GM21825 (cell line): ENCODE results near the gene ZNF652.
A peak's percentile ranks its signal among the peaks of the same experiment; 100 is the strongest.
"Not testable (repeated sequence)": the region's sequence is repeated elsewhere in the genome, so short reads cannot be mapped to it uniquely, and the experiment has no call there.

ENCODE experiments used
- ATAC-seq: cut with Tn5 transposase; IDR thresholded peaks from one replicate; pipeline ENCODE4 v1.9.1; 2021; ENCODE audit warnings: mild to moderate bottlenecking, moderate library complexity; ENCODE audit not compliant: unreplicated experiment

The ZNF652 gene

DNA sequence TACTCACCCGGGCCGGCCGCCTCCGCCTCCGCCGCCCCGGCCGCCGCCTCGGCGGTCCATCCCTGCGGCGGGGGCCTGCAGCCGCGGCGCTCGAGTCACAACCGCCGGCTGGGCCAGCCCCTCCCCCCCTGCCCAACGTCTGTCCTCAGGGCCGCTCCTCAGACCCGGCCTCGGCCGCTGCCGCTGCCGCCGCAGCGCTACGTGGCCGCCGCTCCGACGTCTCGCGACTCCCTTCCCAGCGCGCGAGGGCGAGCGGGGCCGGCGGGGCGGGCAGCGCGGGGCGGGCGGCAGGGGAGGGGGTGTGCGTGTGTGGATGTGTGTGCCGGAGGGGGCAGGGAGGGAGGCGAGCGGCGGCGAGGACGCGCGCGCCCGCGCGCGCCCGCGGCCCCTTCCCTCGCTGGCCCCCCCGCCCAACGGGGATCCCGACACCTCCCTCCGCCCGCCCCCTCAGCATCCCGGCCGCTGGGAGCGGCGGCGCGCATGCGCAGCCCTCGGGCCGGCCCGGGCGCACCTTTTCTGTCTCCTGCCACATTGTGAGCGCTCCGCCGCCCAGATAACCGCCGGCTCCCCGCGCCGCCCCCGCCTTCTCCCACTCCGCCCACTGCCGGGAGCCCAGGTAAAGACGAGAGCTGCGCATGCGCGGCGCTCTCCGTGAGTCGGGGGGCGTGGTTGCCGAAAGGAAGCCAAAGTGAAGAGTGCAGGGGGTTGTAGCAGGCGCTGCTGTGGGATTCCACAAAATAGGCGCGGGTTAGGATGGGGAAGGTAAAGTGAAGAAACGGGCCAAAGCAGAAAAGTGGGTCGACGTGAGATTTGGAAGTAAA is at the start of gene ZNF652:
Gene ZNF652 (minus strand): TSS at position 349 of the 821 bp plus-strand sequence. CDS start 44,525 bp downstream, outside the sequence.
- peak; percentile 49 for ATAC-seq

DNA sequence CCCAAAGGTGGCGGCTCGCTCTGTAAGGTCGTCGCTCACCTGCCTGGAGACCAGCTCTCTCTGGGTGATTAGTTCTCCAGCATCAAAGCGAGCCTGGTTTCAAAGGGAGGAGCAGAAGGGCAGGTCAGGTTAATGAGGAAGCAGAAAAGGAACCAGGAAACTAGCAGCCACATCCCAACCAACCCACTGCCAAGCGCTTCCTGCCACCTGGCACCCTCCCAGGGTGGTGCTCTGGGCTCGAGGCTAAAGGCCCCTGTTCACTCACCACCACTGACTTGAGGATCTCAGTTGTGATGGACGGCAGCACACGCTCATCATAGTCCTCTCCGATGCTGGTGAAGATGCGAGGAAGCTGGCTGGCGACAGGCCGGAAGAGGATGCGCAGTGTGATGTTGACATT is 47.0 kb upstream of the ZNF652 start:
- no peak for ATAC-seq

DNA sequence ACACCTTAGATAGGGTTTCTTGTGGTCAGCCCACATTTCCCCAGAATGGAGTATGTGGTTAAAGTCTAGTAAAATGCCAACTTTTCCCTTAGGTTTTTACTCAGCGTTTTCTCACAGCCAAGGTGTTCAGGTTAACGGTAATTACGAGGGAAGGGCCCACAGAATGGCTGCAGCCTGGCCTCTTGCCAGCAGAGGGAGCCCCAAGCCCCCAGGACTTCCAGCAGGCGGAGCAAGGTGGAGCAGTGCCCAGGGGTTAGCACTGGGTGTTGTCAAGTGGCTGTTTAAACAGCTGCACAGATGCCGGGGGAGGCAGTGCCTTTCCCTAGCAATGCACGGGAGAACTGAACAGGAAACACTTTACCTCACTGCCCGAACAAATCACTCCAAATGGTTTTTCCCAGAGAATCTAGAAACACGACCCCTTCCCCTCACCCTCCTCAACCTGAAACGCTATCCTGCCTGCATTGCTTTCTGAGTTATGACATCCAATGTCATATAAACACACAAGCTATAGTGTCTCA is 46.0 kb upstream of the ZNF652 start:
- ATAC-seq = peak; percentile 58

DNA sequence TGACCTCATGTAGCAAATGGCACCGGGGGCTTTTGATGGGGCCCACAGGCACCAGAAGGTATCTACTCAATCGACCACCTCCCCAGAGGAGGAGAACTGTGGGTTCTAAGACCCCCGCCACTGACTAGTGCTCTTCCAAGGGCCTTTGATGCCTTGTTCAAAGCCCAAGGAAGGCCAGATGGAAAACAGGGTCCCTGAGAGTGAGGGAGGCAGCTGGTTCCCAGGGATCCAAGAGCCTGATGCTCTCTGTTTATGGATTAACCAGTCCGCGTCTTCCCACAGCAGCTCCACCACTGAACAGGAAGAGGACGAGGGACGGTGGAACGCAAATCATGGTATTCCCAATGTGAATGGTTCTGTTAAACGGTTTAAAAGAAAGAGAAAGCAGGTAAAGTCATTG is 45.0 kb upstream of the ZNF652 start:
- no peak for ATAC-seq

DNA sequence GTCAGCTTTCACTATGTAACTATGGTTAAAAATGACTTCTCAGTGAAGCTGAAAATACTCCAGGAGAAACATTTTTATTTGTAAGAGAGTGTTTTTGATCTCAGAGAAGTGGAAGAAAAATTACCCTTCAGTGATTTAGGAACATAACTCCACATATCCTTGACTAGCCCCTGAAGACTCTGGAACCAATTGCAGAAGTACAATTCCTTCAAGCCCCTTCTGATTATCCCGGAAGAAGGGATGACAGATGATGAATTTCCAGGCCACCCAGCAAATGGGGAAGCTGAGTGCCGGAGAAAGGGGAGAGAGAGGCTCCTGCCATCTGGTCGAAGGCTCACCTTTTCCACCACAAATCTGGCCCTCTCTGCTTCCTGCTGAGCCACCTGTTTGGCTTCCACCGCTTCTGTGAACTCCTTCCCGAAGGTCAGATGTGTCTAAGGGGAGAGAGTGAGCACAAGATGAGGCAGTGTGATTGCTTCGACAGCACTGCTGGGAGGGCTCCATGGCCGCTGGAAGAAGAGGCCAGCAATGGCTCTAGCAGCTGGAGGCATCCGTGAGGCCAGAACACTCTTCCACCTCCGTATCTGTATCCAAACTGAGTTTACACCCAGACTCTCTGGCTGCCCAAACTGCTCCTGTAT is 44.5 kb upstream of the ZNF652 start:
- ATAC-seq = no peak

DNA sequence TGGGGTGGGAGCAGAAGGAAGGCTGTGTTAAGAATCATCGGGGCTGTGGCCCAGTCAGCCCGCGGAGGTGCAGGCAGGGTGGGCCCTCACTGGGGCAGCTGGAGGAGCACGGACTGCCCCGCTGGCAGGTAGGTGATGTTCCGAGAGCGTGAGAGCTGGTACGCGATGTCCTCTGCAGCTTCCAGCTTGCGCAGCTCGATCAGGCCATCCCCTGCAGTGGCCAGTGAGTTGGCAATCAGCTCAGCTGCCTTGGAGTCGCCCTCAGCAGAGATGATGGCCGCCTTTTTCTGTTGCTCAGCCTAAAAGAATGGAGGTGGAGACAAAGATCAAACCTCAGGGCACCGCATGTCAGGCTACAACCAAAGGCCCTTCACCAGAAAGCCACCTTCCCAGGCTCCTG is 42.9 kb upstream of the ZNF652 start:
- ATAC-seq = no peak

DNA sequence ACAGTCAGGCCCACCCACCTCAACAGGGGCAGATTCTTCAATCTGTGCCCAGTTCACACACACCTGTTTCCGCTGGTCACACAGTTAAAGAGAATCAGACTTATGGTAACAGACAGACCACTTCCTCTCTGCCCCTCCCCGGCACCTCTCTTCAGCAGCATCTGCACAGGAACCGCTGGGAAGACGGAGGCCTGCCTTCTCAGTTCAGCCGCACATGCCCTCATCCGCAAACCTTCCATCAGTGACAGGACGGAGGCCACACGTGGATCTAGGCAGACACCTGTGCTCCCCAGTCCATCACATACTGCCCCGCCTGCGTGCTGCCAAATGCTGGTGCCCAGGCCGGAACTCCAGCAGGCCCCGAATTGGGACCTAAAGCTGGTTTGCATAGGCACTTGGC is 42.3 kb upstream of the ZNF652 start:
- ATAC-seq = peak; percentile 54

DNA sequence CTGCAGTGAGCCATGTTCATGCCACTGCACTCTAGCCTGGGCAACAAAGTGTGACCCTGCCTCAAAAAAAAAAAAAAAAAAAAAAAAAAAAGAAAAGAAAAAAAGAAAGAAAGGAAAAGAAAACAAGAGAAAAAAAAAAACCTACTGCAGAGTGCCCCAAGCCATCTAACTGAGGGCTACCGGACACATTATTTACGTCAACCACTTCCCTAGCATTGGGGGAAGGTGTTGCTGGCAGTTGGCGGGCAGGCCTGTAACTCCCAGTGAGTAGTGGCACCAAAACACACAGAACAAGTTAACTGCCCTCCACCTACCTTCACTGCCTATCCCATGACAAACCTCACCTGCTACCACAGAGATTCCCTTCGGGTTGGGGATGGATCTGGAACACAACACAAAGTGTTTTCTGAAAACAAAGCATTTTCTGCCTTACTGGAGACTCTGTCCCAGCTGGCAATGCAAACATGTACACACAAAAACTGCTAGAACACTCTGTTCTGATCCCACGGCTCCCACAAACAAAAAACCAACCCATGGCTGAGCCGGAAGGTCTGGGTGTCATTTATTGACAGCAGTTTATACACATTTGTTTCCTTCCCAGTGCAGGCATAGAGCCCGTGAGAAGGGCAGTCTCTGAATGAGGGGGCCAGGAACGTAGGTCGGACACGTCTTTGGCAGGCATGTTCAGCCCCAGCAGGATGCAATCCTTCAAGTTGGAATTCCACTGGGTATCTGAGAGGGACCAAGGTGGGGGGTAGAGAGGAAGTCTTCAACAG is 41.7 kb upstream of the ZNF652 start:
- ATAC-seq = no peak

DNA sequence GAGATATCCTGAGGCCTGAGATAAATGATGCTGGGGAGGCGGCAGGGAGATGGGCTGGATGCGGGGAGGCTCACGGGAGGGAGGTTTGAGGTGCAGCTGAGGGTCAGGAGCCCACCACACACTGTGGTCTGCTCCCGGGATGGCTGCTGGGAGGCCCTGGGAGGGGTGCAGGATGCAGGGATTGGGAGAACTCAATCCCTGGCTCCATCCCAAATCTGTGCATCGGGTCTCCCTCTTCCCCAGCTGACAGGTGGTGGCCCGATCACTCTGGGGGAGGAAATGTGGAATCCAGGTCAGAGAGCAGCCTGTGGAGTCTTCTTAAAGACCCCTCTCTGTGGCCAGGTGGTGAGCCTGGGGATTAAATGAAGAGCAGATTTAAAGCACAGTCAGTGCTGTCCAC is 40.7 kb upstream of the ZNF652 start:
- no peak for ATAC-seq

DNA sequence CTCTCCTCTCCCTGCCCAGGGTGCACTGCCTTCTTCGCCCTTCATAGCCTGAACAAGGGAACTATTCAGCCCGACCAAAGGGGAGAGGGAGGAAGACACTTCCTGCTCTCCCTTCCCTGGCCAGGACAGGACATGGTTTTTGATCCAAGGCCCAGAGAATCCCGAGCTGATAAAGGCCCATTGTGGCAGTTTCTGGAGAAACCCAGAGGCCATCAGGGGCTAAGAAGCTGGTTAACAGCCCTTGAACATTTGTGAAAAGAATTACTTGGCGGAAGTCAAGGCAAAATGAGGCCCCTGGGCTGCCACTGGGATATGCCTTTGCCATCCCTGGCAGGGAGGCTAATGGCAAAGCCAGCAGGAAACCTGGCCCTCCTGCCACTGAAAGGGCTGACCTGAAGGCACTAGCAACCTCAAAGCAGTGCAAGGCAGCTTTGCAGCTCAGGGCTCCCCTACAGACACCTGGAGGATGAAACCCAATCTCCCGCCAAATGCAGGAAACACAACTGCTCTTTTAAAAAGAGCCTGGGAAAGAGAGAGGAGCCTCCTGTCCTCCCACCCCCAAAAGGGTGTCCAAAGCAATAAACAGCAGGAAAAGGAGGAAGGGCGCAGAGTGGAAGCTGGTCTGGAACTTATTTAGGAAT is 40.0 kb upstream of the ZNF652 start:
- no peak for ATAC-seq

DNA sequence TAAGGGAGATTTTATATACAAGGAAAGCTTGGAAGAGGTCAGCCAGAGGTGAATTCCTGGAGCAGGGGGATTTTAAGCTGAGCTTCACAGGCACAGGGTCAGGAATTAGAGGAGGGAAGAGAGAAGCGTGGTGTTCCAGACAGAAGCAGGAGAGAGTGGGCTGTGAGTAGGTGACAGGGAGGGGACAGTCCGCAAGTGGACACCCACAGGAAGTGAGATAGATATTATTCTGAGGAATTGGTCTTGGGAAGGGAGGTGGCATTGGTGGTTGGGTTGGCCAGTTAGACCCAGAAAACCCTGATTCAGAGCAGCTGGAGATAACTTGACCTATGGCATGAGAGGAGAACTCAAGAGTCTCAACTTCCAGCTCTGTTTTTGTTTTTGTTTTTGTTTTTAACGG is 37.9 kb upstream of the ZNF652 start:
- ATAC-seq = no peak

DNA sequence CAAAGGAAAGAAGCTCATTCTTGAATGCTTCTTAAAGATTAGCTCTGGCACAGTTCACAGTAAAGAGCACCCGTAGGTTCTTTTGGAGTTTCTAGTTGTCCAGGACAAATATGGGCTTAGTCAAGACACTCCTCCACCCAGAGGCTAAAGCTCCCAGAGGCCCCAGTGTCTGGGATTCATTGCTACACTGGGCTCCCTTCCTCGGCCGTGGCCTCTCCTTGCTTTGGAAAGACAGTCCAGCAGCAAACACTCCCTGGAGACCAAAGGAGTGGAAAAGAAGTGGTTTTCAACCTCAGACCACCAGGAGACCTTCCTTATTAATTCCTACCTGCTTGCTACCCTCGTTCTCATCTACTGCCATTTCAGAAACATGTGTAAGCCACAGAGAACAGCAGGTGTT is 35.5 kb upstream of the ZNF652 start:
- ATAC-seq = no peak

DNA sequence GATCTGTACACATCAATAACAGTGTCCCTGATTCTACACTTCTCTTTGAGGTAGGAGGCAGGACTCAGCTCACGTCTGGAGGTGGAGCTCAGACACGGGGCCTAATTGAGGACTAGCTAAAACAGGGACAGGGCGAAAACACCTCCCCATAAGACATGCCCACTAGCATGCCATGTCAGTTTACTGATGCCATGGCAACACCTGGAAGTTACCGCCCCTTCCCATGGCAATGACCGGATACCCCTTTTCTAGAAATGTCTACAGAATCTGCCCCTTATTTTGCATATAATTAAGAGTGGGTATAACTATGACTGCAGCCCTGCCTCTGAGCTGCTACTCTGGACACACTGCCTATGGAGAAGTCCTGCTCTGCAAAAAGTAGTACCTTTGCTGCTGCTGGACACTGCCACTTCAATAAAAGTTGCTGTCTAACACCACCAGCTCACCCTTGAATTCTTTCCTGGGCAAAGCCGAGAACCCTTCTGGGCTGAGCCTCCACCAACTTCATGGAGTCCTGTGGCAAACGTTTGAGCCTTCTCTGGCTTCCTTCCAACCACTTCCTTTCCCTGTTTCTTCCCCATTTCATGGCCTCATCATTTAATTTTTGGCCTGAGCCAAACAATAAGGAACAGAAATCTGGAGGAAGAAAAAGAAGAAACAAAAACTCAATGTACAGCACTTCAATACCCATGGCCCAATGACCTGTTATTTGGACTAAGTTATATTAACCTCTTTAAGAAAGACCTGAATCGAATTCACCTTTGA is 31.6 kb upstream of the ZNF652 start:
- ATAC-seq = no peak

DNA sequence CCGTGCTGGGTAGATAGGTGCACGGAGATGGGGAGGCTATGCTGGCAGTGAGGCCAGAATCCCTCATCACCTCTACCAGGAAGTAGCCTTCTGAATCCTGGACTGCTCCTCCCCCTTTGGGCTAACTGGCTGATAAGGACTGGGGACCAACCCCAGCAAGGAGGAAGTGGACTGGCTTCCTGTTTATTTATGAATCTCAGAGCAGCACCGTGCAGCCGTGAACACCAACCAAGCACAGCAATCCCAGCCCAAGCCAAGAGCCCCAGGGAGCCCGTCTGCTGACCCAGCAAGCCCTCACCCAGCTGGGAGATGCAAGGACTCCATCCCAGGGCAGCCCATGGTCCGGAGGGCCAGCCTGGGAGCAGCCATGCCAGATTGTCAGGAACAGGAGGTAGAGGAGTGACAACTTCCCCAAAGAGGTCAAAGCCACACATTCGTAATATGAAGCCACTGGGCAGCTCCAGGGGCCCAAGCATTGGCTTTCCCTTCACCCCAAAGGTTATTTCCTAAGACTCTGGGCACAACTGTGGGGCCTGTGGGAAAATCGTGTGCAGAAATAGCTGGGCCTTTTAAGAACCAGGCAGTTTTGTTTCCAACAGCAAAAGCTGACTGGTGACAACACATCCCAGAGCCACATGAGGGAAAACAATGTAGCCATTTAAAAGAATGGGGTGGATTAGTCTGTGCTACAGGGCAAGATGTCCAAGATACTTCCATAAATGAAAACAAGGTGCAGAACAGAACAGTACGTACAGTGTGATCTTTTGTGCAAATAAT is 28.7 kb upstream of the ZNF652 start:
- no peak for ATAC-seq

DNA sequence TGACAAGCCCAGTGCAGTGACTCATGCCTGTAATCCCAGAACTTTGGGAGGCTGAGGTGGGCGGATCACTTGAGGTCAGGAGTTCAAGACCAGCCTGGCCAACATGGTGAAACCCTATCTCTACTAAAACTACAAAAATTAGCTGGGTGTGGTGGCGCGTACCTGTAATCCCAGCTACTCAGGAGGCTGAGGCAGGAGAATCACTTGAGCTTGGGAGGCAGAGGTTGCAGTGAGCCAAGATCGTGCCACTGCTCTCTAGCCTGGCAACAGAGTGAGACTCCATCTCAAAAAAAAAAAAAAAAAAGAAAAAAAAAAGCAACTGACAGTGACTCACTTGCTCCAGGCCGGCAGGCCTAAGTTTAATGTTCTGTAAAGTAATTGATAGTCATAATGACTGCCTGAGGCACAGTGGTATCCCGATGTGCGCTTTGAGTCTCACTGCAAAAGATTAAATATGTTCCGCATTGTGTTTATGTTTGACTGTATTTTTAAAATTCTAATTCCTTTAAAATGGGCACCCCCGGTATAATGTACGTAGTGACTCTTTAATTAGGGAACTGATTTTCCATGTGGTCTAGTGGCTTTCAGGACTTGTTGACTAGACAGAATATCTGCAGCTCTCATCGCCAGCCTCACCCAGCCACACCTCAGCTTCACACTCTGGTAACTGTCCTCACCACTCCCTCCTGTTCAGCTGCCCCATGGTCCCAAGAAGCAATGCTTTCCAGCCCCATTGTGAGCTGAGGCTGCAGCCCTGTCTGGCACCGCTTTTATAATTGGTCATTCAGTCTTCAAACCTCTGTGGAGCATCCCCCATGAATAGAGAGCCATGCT is 27.7 kb upstream of the ZNF652 start:
- ATAC-seq = not testable (repeated sequence)

DNA sequence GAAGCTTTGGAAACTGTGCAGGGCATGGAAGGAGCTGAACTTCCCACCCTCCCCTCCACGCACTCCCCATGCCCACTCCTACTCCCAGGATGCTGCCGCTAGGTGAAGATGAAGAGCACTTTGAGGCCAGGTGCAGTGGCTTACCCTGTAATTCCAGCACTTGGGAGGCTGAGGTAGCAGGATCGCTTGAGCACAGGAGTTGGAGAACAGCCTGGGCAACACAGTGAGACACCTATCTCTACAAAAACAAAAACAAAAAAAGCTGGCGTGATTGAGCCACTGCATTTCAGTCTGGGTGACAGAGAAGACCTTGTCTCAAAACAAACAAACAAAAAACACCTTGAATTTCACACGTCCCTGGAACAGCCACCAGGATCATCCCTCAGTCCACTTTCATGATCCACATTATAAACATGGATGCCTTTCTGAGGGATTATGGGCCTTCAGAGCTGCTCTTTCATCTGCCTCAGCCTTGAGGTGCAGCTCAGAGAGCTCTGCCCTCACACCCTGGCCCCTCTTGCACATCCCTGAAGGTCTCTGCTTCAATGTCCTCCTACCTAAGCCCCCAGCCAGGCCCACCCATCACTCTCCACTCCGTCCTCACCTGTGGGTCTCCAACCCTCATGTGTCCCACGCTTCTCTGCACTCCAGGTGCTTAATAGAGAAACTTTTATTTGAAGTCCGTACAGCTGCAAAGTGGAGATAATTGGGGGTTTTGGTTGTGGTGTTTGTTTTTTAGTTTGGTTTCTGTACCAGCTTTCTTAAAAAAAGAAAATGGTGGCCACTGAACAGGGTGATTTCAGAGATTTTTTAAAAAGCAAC is 26.9 kb upstream of the ZNF652 start:
- ATAC-seq = no peak

DNA sequence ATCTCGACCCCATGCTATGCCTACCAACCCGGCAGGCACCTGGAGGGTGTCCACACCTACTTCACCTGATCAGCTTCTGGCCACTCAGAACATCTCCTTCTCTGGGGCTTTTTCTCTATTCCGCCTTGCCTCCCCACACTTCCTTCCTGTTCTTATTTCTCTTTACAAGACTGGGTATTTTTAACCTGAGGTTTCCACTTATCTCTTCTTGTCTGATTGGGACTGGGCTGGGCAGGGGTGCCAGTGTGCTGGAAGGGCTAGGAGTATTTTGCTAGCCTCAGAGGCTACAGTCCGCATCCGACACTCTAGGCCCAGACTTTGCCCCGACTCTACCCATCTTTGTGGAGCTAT is 26.2 kb upstream of the ZNF652 start:
- ATAC-seq = peak; percentile 60
